ACHN (cell line): ENCODE measurements around the gene CIAO2B.
"Not testable (repeated sequence)": the region's sequence is repeated elsewhere in the genome, so short reads cannot be mapped to it uniquely, and the experiment has no call there.

Source experiments
- DNase-seq: peaks from one replicate; pipeline ENCODE4 v3.0.0-alpha.2; 2015
- in situ Hi-C: cut with HindIII; loops from 2 replicates; pipeline ENCODE4 v1.10.0; 2017; ENCODE audit warnings: low sequenced_read_pairs, low pct_ligation_motif_present, low pct_unique_long_range_greater_than_20kb

Gene CIAO2B

DNA sequence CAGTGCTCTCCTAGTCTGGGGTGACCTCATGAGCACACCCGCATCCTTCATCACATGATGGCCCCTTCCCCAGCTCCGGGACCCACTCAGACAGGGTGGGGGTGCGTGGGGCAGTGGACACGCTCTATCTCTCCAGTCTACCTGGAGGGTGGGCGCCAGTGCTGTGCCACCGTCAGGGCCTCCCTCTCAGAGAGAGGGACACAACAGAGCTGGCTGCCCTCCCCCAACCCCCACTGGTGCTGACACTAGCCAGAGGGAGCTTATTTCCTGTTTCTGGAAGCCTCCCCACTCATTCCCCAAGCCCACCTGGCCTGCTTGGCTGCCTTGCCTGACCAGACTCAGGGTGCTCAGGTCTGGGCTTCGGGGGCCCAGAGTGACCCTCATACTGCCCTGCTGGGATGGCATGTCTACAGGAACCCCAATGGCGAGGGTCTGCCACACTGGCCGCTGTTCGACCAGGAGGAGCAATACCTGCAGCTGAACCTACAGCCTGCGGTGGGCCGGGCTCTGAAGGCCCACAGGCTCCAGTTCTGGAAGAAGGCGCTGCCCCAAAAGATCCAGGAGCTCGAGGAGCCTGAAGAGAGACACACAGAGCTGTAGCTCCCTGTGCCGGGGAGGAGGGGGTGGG is 9.3 kb upstream of the CIAO2B start:
- in situ Hi-C loops, result no loop called here
- no peak for DNase-seq

DNA sequence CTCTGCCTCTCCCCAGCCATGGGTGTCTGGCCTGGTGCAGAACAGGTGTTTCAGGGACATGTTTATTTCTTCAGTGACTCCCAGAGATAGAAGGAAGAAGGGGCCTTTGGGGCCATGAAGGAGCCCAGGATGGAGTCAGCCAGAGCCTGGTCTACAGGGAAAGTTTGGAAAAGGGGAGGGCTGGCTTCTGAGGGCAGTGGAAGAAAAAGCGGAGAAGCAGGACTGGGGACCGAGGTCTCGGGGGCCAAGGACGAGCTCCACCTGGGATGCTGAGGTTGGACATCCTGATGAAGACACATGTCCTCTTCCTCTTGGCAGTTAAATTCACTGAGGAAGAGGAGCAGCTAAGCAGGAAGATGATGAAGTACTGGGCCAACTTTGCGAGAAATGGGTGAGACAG is 8.8 kb upstream of the CIAO2B start:
- in situ Hi-C loops, result no loop called here

GRCh38 chr16:66940236-66940635 is 6.0 kb upstream of the CIAO2B start:
- DNase-seq, result no peak
- in situ Hi-C loops, result no loop called here

More for the DNA sequence above, 8.8 kb upstream of the CIAO2B start:
- no peak for DNase-seq

- in situ Hi-C loops, result loop anchor here (5.0 kb wide), 1 partner anchor 42 kb away; no protein-coding TSS in a partner anchor
- DNase-seq, result no peak
Observed at GRCh38 chr16:66939366-66939765, 5.2 kb upstream of the CIAO2B start.

GRCh38 chr16:66937725-66938337 is 3.6 kb upstream of the CIAO2B start:
- in situ Hi-C loops, result loop anchor here (5.0 kb wide), 1 partner anchor 41 kb away; no protein-coding TSS in a partner anchor
- no peak for DNase-seq

- in situ Hi-C loops, result loop anchor here (5.0 kb wide), 1 partner anchor 40 kb away; no protein-coding TSS in a partner anchor
- no peak for DNase-seq
Observed at GRCh38 chr16:66936889-66937554, 2.8 kb upstream of the CIAO2B start.

GRCh38 chr16:66936462-66936861 is 2.3 kb upstream of the CIAO2B start:
- in situ Hi-C loops, result loop anchor here (5.0 kb wide), 1 partner anchor 39 kb away; no protein-coding TSS in a partner anchor
- DNase-seq, result no peak

GRCh38 chr16:66935314-66936011 is 1.3 kb upstream of the CIAO2B start, which contains the start of gene CES2:
Gene CES2, plus strand, starts transcription at chr16:66935516. Its CDS starts 120 bp downstream, at chr16:66935636.
- in situ Hi-C loops, result loop anchor here (5.0 kb wide), 1 partner anchor 38 kb away; no protein-coding TSS in a partner anchor
- peak; percentile 88 for DNase-seq

DNA sequence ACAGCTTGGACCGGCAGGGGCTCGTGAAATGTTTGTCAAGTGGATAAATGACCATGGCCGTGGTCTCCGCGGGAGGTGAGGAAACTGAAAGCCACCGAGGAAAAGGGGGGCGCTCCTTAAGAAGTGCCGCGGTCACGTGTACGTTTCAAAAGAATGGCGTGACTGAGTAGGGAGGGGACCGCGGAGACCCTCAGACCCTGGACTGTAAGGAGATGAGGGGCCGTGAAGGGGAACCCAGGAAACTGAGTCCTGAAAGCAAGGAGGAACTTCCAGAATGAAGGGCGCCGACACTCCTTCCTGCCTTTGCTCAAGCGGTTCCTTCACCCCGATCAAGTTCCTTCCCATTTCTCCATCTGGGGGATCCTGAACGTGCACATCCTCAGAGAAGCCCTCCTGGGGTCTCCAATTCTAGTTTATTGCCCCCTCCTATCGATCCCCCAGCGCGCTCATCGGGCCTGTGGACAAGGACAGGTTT is 674 bp upstream of the CIAO2B start:
- not testable (repeated sequence) for DNase-seq
- in situ Hi-C loops, result loop anchor here (5.0 kb wide), 1 partner anchor 38 kb away; no protein-coding TSS in a partner anchor

DNA sequence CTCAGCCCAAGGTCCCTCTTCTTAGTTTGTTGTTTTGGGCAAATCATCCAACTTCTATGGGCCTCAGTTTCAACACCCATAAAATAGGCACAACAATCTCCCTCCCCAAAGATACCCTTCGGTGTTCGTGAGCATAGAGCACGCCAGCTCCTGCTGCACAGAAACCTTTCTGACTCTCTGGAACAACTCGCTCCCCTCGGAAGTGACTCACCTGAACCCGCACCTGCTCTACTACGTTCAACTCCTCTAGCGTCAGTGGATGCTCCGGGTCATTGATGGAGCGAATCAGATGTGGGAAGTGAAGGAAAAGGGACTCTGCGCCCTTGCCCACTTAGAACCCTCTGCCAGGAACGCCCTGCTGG is 445 bp downstream of the CIAO2B start:
- DNase-seq, result peak; percentile 69
- in situ Hi-C loops, result no loop called here

GRCh38 chr16:66932076-66932475 is 2.1 kb downstream of the CIAO2B start:
- DNase-seq, result no peak
- in situ Hi-C loops, result no loop called here

DNA sequence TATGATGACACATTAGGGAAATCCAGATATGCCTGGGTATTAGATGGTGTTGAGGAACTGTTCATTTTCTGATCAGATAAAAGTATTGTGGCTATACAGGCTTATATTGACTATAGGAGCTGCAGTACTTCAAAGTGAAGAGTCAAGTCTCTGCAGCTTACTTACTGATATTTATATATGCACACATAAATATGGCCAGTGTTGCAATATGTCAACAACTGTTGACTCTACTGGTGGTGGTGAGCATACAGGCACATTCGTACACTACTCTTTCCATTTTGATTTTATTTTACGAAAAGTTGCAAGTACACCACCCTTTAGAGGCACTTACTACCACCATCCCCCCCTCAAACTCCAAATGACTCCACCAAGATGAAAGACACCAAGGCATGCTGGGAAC is 2.5 kb downstream of the CIAO2B start:
- in situ Hi-C loops, result no loop called here
- DNase-seq, result no peak

DNA sequence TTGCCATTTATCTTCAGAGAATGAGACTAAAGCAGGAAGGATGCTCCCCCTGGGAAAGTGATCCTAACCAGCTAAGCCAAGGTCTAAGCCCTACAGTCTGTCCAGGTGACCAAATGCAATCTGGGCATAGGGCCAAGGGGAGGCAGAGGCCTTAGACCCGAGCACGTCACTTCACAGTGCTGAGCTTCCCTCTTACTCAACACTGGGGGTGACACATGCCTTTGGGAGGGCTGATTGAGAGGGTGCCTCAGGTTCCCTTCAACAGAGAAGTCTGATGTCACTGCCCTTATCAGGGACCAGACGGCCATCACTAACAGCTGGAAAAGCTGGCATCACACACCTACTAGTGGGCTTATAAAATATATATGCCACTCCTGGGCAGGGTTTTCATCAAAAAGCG is 4.0 kb downstream of the CIAO2B start:
- DNase-seq, result peak; percentile 71
- in situ Hi-C loops, result no loop called here

GRCh38 chr16:66928702-66929388 is 5.4 kb downstream of the CIAO2B start:
- peak; percentile 82 for DNase-seq
- in situ Hi-C loops, result no loop called here

DNA sequence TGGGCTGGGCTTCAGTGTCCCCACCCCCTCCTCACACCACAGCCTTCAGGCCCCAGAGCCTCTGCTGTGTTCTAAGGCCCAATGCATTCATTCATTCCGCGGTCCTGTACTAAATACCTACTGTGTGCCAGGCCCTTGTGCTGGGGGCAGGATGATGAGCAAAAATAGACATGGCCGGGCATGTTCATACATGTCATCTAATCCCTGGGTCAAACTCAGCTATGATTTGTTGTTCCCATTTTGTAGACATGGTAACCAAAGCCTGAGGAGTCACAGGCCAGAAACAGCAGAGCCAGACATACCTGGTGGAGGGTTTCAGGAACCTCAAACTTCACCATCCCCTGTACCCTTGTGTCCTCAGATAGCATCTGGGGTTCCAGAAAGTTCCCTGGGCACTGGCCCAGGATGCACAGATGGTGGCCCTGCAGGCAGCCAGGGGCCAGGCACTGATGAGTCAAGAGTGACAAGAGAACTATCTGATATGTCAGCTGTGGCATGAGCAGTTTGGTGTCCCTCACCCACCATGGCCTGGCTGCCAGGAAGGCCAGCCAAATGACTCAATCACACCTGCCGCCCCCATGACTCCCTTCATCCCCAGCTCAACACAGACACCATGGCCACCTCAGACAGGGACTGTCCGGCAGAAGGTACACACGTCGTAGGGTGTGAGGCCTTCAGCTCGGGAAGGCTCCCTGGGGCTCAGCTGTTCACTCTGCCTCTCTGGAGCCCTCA is 6.1 kb downstream of the CIAO2B start:
- DNase-seq, result peak; percentile 50
- in situ Hi-C loops, result no loop called here

DNA sequence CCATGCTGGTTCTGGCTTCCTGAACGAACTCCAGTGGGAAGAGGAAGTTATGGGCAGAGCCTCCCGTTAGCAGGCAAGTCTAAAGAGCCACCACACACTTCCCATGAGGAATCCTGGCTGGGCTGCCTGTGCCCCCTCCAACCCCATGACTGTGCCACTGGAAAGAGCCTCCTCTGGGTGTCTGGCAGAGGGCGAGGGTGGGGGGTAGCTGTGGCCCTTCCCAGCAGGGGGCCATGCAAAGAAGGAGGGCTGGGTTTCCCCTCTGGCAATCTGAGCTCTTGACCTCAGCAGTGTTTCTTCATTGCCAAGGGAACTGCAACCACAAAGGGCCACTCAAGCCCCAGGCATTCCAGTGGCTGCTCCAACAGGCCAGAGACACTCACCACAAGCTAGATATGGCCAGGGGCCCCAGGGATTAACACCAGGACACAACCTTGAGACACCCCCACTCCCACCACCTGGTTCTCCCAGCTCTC is 7.2 kb downstream of the CIAO2B start:
- in situ Hi-C loops, result no loop called here
- DNase-seq, result peak; percentile 99

- peak; percentile 62 for DNase-seq
- in situ Hi-C loops, result no loop called here
Observed at GRCh38 chr16:66926171-66926947, 7.8 kb downstream of the CIAO2B start.
